H1 (cell line): Measurements from ENCODE around the gene ASAP2. TPM values are rescaled to one million over a fixed set of nuclear protein-coding genes. Genes with fewer than 3 reads are reported as not detected.

Experiments
- CTCF ChIA-PET: fragments of 300-600 bp; sonication (Branson Sonifier 250); formaldehyde crosslinking; loops from one replicate; lab custom pipeline; 2021; ENCODE audit not compliant: partially characterized antibody; lab: Charles Lee
- POLR2A ChIA-PET: fragments of 300-600 bp; sonication (Branson Sonifier 250); formaldehyde crosslinking; loops from one replicate; lab custom pipeline; 2021; ENCODE audit warnings: inconsistent platforms; ENCODE audit not compliant: partially characterized antibody; lab: Charles Lee
- DNase-seq, 2 experiments: peaks; one replicate each; pipeline versions ENCODE4 v3.0.0 to v3.0.0-alpha.2; 2010 to 2022; ENCODE audit warnings: low spot score in 2 of 2, low read depth in 1 of 2, mixed read lengths in 1 of 2
- FAIRE-seq: peaks from 2 replicates; lab custom pipeline; 2011; peaks lifted over from hg19 to GRCh38; lab: Jason Lieb, UNC
- H2AFZ ChIP-seq: 2 replicates; pipeline ENCODE4 v1.8.1; 2012; ENCODE audit warnings: low read length, inconsistent platforms
- H2AK5ac ChIP-seq: 2 replicates; pipeline ENCODE4 v1.6.1; 2013; ENCODE audit warnings: low read depth, low read length
- H2BK120ac ChIP-seq: replicated peaks from 2 replicates; pipeline ENCODE3; 2013; ENCODE audit warnings: low read depth, low read length, inconsistent platforms
- H2BK12ac ChIP-seq: 2 replicates; pipeline ENCODE4 v1.6.1; 2013; ENCODE audit warnings: low read depth, low read length
- H2BK15ac ChIP-seq: 2 replicates; pipeline ENCODE4 v1.6.1; 2013; ENCODE audit warnings: low read length
- H2BK20ac ChIP-seq: 2 replicates; pipeline ENCODE4 v1.6.1; 2013; ENCODE audit warnings: low read length
- H2BK5ac ChIP-seq: 2 replicates; pipeline ENCODE4 v1.6.1; 2013; ENCODE audit warnings: low read depth, low read length
- H3K14ac ChIP-seq: 2 replicates; pipeline ENCODE4 v1.6.1; 2013; ENCODE audit warnings: inconsistent platforms; ENCODE audit not compliant: insufficient read length
- H3K18ac ChIP-seq: 2 replicates; pipeline ENCODE4 v1.6.1; 2013; ENCODE audit warnings: low read length; ENCODE audit errors: extremely low read depth
- H3K23ac ChIP-seq: 2 replicates; pipeline ENCODE4 v1.6.1; 2013; ENCODE audit warnings: inconsistent platforms; ENCODE audit not compliant: insufficient read length
- H3K23me2 ChIP-seq: 2 replicates; pipeline ENCODE4 v1.6.1; 2013; ENCODE audit warnings: low read depth, low read length
- H3K27ac ChIP-seq: 2 replicates; pipeline ENCODE4 v1.6.1; 2011; ENCODE audit warnings: low read depth, low read length, inconsistent platforms
- H3K27me3 ChIP-seq, 4 experiments: replicated peaks in 1 of 4; 1 replicate in 1 of 4; 2 replicates in 3 of 4; pipeline versions ENCODE4 v1.6.1 to v1.8.1; 2011 to 2013; ENCODE audit warnings: low read length in 3 of 4, mild to moderate bottlenecking in 3 of 4, inconsistent platforms in 2 of 4, mixed read lengths in 2 of 4, moderate library complexity in 1 of 4; ENCODE audit not compliant: control insufficient read depth in 3 of 4, insufficient read depth in 3 of 4; ENCODE audit errors: extremely low read depth in 1 of 4
- H3K36me3 ChIP-seq, 4 experiments: 2 replicates each; pipeline versions ENCODE4 v1.6.1 to v1.8.1; 2011 to 2013; ENCODE audit warnings: mild to moderate bottlenecking in 4 of 4, low read length in 3 of 4, moderate library complexity in 2 of 4, control low read depth in 1 of 4, inconsistent platforms in 1 of 4; ENCODE audit not compliant: insufficient read depth in 4 of 4, control insufficient read depth in 2 of 4
- H3K4ac ChIP-seq: replicated peaks from 2 replicates; pipeline ENCODE3; 2013; ENCODE audit warnings: low read length, low read depth, mixed read lengths, inconsistent platforms; ENCODE audit not compliant: insufficient read length
- H3K4me1 ChIP-seq, 4 experiments: replicated peaks in 1 of 4; 1 replicate in 1 of 4; 2 replicates in 3 of 4; pipeline versions ENCODE4 v1.6.1 to v1.8.1; 2011 to 2013; ENCODE audit warnings: low read length in 3 of 4, inconsistent platforms in 2 of 4, mixed read lengths in 1 of 4; ENCODE audit not compliant: insufficient read depth in 4 of 4, control insufficient read depth in 3 of 4
- H3K4me2 ChIP-seq, 2 experiments: 2 replicates each; pipeline versions ENCODE4 v1.6.1 to v1.8.1; 2011 to 2013; ENCODE audit warnings: low read depth in 2 of 2, low read length in 2 of 2, control low read depth in 1 of 2, inconsistent platforms in 1 of 2, mild to moderate bottlenecking in 1 of 2; ENCODE audit not compliant: insufficient read depth in 1 of 2
- H3K4me3 ChIP-seq, 4 experiments: fragments of 200-600, 300-600 bp in 1 of 4; sonication (generic), shearing (Covaris generic), sonication (Bioruptor Twin) in 1 of 4; 2 replicates each; pipeline versions ENCODE4 v1.5.1 to v1.8.1; 2011 to 2016; ENCODE audit warnings: low read length in 4 of 4, low read depth in 3 of 4, control low read depth in 2 of 4, inconsistent platforms in 2 of 4, mild to moderate bottlenecking in 2 of 4, mixed read lengths in 1 of 4, moderate library complexity in 1 of 4; ENCODE audit not compliant: insufficient read depth in 2 of 4; ENCODE audit errors: extremely low read depth in 1 of 4
- H3K56ac ChIP-seq: replicated peaks from 2 replicates; pipeline ENCODE3; 2013; ENCODE audit warnings: low read depth, mild to moderate bottlenecking, mixed read lengths, low read length, inconsistent platforms; ENCODE audit not compliant: insufficient read length
- H3K79me1 ChIP-seq: 2 replicates; pipeline ENCODE4 v1.6.1; 2013; ENCODE audit warnings: low read depth, low read length, control low read depth
- H3K79me2 ChIP-seq, 2 experiments: 2 replicates each; pipeline versions ENCODE4 v1.6.1 to v1.8.1; 2012 to 2013; ENCODE audit warnings: low read length in 2 of 2, mild to moderate bottlenecking in 2 of 2, inconsistent platforms in 1 of 2; ENCODE audit not compliant: insufficient read depth in 2 of 2, control insufficient read depth in 1 of 2
- H3K9ac ChIP-seq, 4 experiments: replicated peaks in 1 of 4; 1 replicate in 1 of 4; 2 replicates in 3 of 4; pipeline versions ENCODE4 v1.6.1 to v1.8.1; 2011 to 2013; ENCODE audit warnings: low read depth in 3 of 4, low read length in 3 of 4, control low read depth in 2 of 4, mild to moderate bottlenecking in 2 of 4, moderate library complexity in 2 of 4, inconsistent platforms in 1 of 4; ENCODE audit errors: extremely low read depth in 1 of 4
- H3K9me3 ChIP-seq, 2 experiments: 2 replicates each; pipeline versions ENCODE4 v1.6.1 to v1.8.1; 2012 to 2013; ENCODE audit warnings: mild to moderate bottlenecking in 2 of 2, moderate library complexity in 2 of 2, control low read depth in 1 of 2, inconsistent platforms in 1 of 2, low read depth in 1 of 2, low read length in 1 of 2, mixed read lengths in 1 of 2; ENCODE audit not compliant: insufficient read depth in 2 of 2
- H4K20me1 ChIP-seq, 2 experiments: replicated peaks in 1 of 2; 2 replicates each; pipeline versions ENCODE3 to v1.8.1; 2011 to 2013; ENCODE audit warnings: inconsistent platforms in 2 of 2, low read length in 2 of 2, mild to moderate bottlenecking in 1 of 2; ENCODE audit not compliant: insufficient read depth in 2 of 2, control insufficient read depth in 1 of 2
- H4K5ac ChIP-seq: 2 replicates; pipeline ENCODE4 v1.6.1; 2013; ENCODE audit warnings: low read length, low read depth, mixed read lengths, inconsistent platforms; ENCODE audit not compliant: insufficient read length
- H4K8ac ChIP-seq: 2 replicates; pipeline ENCODE4 v1.8.0; 2013; ENCODE audit warnings: mild to moderate bottlenecking, moderate library complexity, low read length, inconsistent platforms; ENCODE audit not compliant: insufficient read depth; ENCODE audit errors: extremely low read depth
- H4K91ac ChIP-seq: replicated peaks from 2 replicates; pipeline ENCODE3; 2013; ENCODE audit warnings: low read length, mixed read lengths, inconsistent platforms; ENCODE audit not compliant: insufficient read length
- CEBPB ChIP-seq: IDR thresholded peaks from 2 replicates; pipeline ENCODE4 v1.6.1; 2012; ENCODE audit warnings: low read depth, low read length
- JUN ChIP-seq: IDR thresholded peaks from 2 replicates; pipeline ENCODE4 v1.6.1; 2011; ENCODE audit warnings: low read depth, mild to moderate bottlenecking, improper control_type of control experiment, low read length
- NRF1 ChIP-seq: IDR thresholded peaks from 2 replicates; pipeline ENCODE4 v1.6.1; 2011; ENCODE audit warnings: mild to moderate bottlenecking, low read depth, low read length, improper control_type of control experiment
- POLR2AphosphoS5 ChIP-seq: IDR thresholded peaks from 2 replicates; pipeline ENCODE4 v1.6.1; 2011; ENCODE audit warnings: low read depth, low read length
- WGBS, 2 experiments: shearing (Covaris generic) in 1 of 2; methylation state at CpG; one replicate each; pipeline versions ENCODE4 v1.1.6 to v1.1.7; 2013 to 2015; ENCODE audit warnings: low lambda C conversion rate in 2 of 2, mixed read lengths in 2 of 2, inconsistent platforms in 1 of 2, low coverage in 1 of 2, missing lambda C conversion rate in 1 of 2; ENCODE audit not compliant: insufficient replicate concordance in 2 of 2, insufficient coverage in 1 of 2, insufficient read length in 1 of 2; ENCODE audit errors: extremely low coverage in 1 of 2, missing lambda C conversion rate in 1 of 2; 5-methylcytosine and 5-hydroxymethylcytosine counted together
- polyA plus RNA-seq, 7 experiments: library from polyadenylated mRNA; depleted of rRNA in 3 of 7; stranded (reverse) in 5 of 7; unstranded in 2 of 7; fragments of >200 nt in 5 of 7; fragments of 200-250 nt in 2 of 7; gene quantifications; 1 replicate in 5 of 7; 2 replicates in 1 of 7; 4 replicates in 1 of 7; pipeline versions ENCODE4 v1.2.1 to v1.2.3, GENCODE V29; 2011 to 2013; ENCODE audit warnings: missing spikeins in 2 of 7, mixed read lengths in 2 of 7
- total RNA-seq: library from RNA; stranded (reverse); fragmentation: NEBNext Ultra II Directional; extraction: Animal tissue kit (Norgen Biotek cat#: 25700); gene quantifications from 2 replicates; pipeline ENCODE4 v1.2.1, GENCODE V29; 2021

ASAP2 gene
- total and polyA plus RNA-seq, 2 of the 8 experiments (the other 6 are each of a cell fraction or from before 2014, with no cell fraction given) = 10.2 to 18.7 TPM

- peaks cover 0 to 3% (median 0%) of the 10 kb centered on the region in 4 experiments; a peak in 4 of 8 replicates for H3K36me3 ChIP-seq
- CTCF ChIA-PET = interaction anchor here (1.7 kb wide), 1 partner anchor 9 kb away, joined by 4 read pairs; no protein-coding TSS in a partner anchor
- H3K4me1 ChIP-seq = no peaks in the 10 kb centered on the region
- no peak overlapping the region for H3K4ac ChIP-seq
- H3K9ac ChIP-seq = no peak overlapping the region
- no peak overlapping the region for H3K23ac ChIP-seq
- H2AK5ac ChIP-seq = no peak overlapping the region
- H3K14ac ChIP-seq = no peak overlapping the region
- DNase-seq (no peak), FAIRE-seq (no peak)
- H2AFZ ChIP-seq = no peak overlapping the region
- WGBS, 2 experiments = 84% methylated on average over 13 of the region's 13 CpGs; no CpG with 5 or more reads in 1 of the 2 experiments
- H3K4me2 ChIP-seq = no peak overlapping the region
- H2BK20ac ChIP-seq = no peak overlapping the region
- no peak overlapping the region for H3K56ac ChIP-seq
- H2BK5ac ChIP-seq = no peak overlapping the region
- H3K23me2 ChIP-seq = no peaks in the 10 kb centered on the region
- H4K20me1 ChIP-seq = no peaks in the 10 kb centered on the region
- H2BK12ac ChIP-seq = no peak overlapping the region
- H3K27me3 ChIP-seq = no peaks in the 10 kb centered on the region
- no peak overlapping the region for H4K8ac ChIP-seq
- H3K4me3 ChIP-seq = no peak overlapping the region
- H2BK15ac ChIP-seq = no peak overlapping the region
- H3K9me3 ChIP-seq = no peaks in the 10 kb centered on the region
- no peaks in the 10 kb centered on the region for H3K79me1 ChIP-seq
- H3K18ac ChIP-seq = no peak overlapping the region
- no peak overlapping the region for H4K91ac ChIP-seq
- no peak overlapping the region for H2BK120ac ChIP-seq
- POLR2A ChIA-PET = interaction anchor here (0.7 to 0.9 kb wide), 3 partner anchors 17 to 224 kb away, joined by 3 read pairs; partner anchors contain the start of genes CPSF3, ITGB1BP1 and YWHAQ
- no peak for TF ChIP-seq JUN
- TF ChIP-seq POLR2AphosphoS5 = no peak
- TF ChIP-seq CEBPB = no peak
- TF ChIP-seq NRF1 = no peak
- H3K79me2 ChIP-seq = no peaks in the 10 kb centered on the region
- H4K5ac ChIP-seq = no peak overlapping the region
- no peak overlapping the region for H3K27ac ChIP-seq
Measured at GRCh38 chr2:9406529-9407362, 200.1 kb downstream of the ASAP2 start.
